Heart right ventricle (tissue), 16 donors: ENCODE data around the gene C1QC. TPM values are rescaled to one million over a fixed set of nuclear protein-coding genes. Genes with fewer than 3 reads are reported as not detected.

Experiments used
- ATAC-seq, 8 donors: fragments of 200-7000 bp; cut with Tn5 transposase; one replicate each; pipeline ENCODE4 v1.9.1; 2020; ENCODE audit warnings: mild to moderate bottlenecking in 8 of 8, moderate library complexity in 8 of 8, moderate number of reproducible peaks in 1 of 8
- DNase-seq, 2 donors: peaks; one replicate each; pipeline ENCODE4 v3.0.0-alpha.2; 2020
- H3K27ac ChIP-seq, 10 donors: fragments of 200-600 bp; sonication (generic) in 2 of 10; one replicate each; pipeline versions ENCODE4 v1.5.0 to v1.8.0; 2020 to 2022; ENCODE audit warnings: mild to moderate bottlenecking in 3 of 10
- H3K27me3 ChIP-seq, 7 donors: fragments of 200-600 bp; one replicate each; pipeline ENCODE4 v1.8.0; 2021 to 2022; ENCODE audit warnings: mild to moderate bottlenecking in 2 of 7
- H3K36me3 ChIP-seq, 9 donors: fragments of 200-600 bp; sonication (generic) in 1 of 9; one replicate each; pipeline versions ENCODE4 v1.5.0 to v1.8.0; 2020 to 2022; ENCODE audit warnings: mild to moderate bottlenecking in 2 of 9
- H3K4me1 ChIP-seq, 9 donors: fragments of 200-600 bp; sonication (generic) in 1 of 9; one replicate each; pipeline versions ENCODE4 v1.5.0 to v1.8.0; 2020 to 2022; ENCODE audit warnings: mild to moderate bottlenecking in 4 of 9
- H3K4me3 ChIP-seq, 10 donors: fragments of 200-600 bp; sonication (generic) in 2 of 10; one replicate each; pipeline versions ENCODE4 v1.5.0 to v1.8.0; 2020 to 2022; ENCODE audit warnings: mild to moderate bottlenecking in 7 of 10, moderate library complexity in 2 of 10
- H3K9me3 ChIP-seq, 11 donors: fragments of 200-600 bp in 10 of 11; sonication (generic) in 2 of 11; one replicate each; pipeline versions ENCODE4 v1.5.0 to v1.8.0; 2013 to 2022; ENCODE audit warnings: mild to moderate bottlenecking in 2 of 11, control low read depth in 1 of 11, moderate library complexity in 1 of 11
- WGBS, 2 donors: extraction: QIAGEN DNeasy Blood & Tissue Kit; methylation state at CpG; one replicate each; pipeline ENCODE4 v1.1.7; 2013; ENCODE audit warnings: inconsistent platforms in 1 of 2; 5-methylcytosine and 5-hydroxymethylcytosine counted together
- intact Hi-C, 10 donors: fragments of 100-400 bp; cut with DNase I; formaldehyde crosslinking; loops; one replicate each; pipeline versions ENCODE4 v1.11.1 to v1.14.2; 2022
- polyA plus RNA-seq, 2 donors: library from polyadenylated mRNA; stranded (reverse); fragments of 200-250 nt; gene quantifications; one replicate each; pipeline ENCODE4 v1.2.3, GENCODE V29; 2013
- total RNA-seq, 10 donors: library from RNA; stranded (reverse); fragmentation: NEBNext Ultra II Directional in 3 of 10; extraction: Animal tissue kit (Norgen Biotek cat#: 25700) in 3 of 10; gene quantifications; one replicate each; pipeline versions ENCODE4 v1.2.1 to v1.2.4, GENCODE V29; 2021 to 2023
- TF ChIP-seq, protein P1 (sequence below), 9 donors: fragments of 200-600 bp; sonication (generic) in 2 of 9; IDR thresholded peaks; one replicate each; pipeline versions ENCODE4 v1.5.0 to v1.8.0; 2021 to 2022; ENCODE audit warnings: antibody characterized with exemption in 9 of 9, mild to moderate bottlenecking in 5 of 9, moderate library complexity in 1 of 9
- donor health status: Arrhythmogenic right ventricular cardiomyopathy.
- donor health status: ischemic (EF 13 %, LVEDD 7.1; RV severe dilation, severe dysfunction).
- donor health status: healthy with polysubstance abuse.
- donor health status: DM: no; HTN: yes; CAD: no.
- donor health status: DM: no; HTN: no; CAD: no.
- donor health status: ischemic (EF 25% LVEDD 6.9; RV normal size, moderate dysfunction).
- donor health status: ischemic (EF 25% LVEDD 5.7; RV mildly dilated, moderate dysfunction).
- donor health status: healthy.
- donor health status: DM: yes; HTN: yes; CAD: no.
- donor health status: Ischemic cardiomyopathy.
- donor health status: ischemic (EF 35%, LVEDD 5.7; RV mildly dilated, moderate dysfunction).
- donor health status: nonischemic (EF 11% LVEDD 7.7; RV severe dilation, severe dysfunction).
- donor health status: DM: yes; HTN: yes; CAD: no.
- donor health status: PGD.
- donor health status: ischemic (EF 29% LVEDD 5.4; RV normal size, mild dysfunction).
- donor health status: nonischemic (EF 23%, LVEDD 6.1; RV moderate dilation, normal function).

The C1QC gene
- total and polyA plus RNA-seq, 12 donors, result 15.9 to 389 (median 27.8) TPM

DNA sequence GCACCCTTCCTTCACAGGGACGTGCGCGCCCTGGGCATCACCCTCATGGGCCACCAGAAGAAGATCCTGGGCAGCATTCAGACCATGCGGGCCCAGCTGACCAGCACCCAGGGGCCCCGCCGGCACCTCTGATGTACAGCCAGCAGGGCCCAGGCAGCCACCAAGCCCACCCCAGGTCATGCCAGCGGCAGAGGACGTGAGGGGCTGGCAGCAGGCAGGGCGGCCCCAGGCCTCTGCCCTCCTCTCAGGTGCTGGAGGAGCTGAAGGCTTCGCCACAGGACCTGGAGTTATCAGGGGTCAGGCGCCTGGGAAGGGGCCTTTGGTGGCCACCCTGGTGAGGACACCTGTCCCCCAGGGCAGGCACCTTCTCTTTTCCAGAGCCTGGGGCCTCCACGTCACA, 41.8 kb upstream of the C1QC start:
- WGBS, 2 donors, result 83 to 87% methylated on average over 12 of the region's 12 CpGs

DNA sequence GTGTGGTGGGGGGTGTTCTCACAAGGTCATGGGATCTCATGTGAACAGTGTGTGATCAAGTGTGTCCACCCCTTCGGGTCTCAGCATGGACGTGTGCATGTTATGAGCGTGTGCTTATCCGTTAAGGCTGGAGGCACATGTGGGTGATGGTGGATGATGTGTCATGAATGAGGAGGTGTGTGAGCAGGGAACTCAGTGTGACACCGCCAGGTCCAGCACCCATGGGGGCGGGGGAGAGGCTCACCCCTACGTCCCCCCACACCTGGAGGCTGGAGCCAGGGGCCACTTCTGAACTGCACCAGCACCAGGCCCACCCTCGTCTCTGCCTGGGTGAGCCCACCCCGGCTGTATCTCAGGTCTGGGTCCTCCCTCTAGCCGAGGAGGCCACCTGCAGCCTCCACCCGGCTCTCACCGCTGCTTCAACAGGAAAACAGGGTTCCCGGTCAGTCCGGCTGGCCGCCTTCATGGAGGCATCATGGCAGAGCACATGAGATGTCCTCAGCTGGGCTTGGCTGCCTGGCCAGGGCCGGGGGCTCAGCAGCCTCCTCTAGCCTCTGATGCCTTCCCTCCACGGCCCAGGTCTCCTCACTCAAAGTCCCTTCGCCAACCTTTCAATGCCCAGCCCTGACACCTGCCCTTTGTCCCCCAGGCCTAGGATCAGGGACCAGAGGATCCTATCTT, 41.2 kb upstream of the C1QC start:
- TF ChIP-seq, protein P1, sequence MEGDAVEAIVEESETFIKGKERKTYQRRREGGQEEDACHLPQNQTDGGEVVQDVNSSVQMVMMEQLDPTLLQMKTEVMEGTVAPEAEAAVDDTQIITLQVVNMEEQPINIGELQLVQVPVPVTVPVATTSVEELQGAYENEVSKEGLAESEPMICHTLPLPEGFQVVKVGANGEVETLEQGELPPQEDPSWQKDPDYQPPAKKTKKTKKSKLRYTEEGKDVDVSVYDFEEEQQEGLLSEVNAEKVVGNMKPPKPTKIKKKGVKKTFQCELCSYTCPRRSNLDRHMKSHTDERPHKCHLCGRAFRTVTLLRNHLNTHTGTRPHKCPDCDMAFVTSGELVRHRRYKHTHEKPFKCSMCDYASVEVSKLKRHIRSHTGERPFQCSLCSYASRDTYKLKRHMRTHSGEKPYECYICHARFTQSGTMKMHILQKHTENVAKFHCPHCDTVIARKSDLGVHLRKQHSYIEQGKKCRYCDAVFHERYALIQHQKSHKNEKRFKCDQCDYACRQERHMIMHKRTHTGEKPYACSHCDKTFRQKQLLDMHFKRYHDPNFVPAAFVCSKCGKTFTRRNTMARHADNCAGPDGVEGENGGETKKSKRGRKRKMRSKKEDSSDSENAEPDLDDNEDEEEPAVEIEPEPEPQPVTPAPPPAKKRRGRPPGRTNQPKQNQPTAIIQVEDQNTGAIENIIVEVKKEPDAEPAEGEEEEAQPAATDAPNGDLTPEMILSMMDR (IDR thresholded peaks at IDR 0.05), result no peak
- Histone ChIP-seq H3K36me3 (no peaks in the 10 kb centered on the region), H3K4me3 (no peak overlapping the region), H3K27me3 (peaks cover 0 to 92% (median 52%) of the 10 kb centered on the region in 7 donors), H3K9me3 (no peaks in the 10 kb centered on the region), H3K27ac (no peak overlapping the region), H3K4me1 (no peaks in the 10 kb centered on the region)
- WGBS, 2 donors, result 83 to 84% methylated on average over 18 of the region's 18 CpGs
- intact Hi-C loops, result no loop called here
- ATAC-seq, result no peak
- no peak for DNase-seq

More for the DNA sequence above, 41.8 kb upstream of the C1QC start:
- TF ChIP-seq, protein P1 (IDR thresholded peaks at IDR 0.05), result no peak
- intact Hi-C loops, result no loop called here
- ATAC-seq, result peak in 1 of 8 donors; percentile 25
- no peak for DNase-seq
- Histone ChIP-seq H3K36me3 (no peaks in the 10 kb centered on the region), H3K4me3 (no peak overlapping the region), H3K9me3 (no peaks in the 10 kb centered on the region), H3K27ac (no peak overlapping the region), H3K4me1 (no peaks in the 10 kb centered on the region), H3K27me3 (peaks cover 0 to 86% (median 51%) of the 10 kb centered on the region in 7 donors)

DNA sequence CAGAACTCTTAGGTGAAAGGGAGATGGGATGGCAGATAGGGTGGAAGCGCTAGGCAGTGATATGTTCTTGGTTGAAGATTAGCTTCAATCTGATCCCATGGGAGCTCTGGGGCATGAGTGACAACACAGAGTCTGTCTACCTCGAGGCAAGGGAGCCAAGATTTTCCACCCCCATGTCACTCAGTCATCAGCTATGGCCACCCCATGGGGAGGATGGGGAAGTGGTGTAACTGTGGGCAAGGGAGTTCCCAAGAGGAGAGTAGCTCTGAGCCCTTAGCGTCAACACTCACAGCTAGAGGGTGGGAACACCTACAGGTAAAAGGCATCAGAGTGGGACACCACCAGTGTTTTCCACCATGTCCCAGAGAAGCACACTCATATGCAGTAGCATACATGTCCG, 37.3 kb upstream of the C1QC start:
- TF ChIP-seq, protein P1 (IDR thresholded peaks at IDR 0.05), result no peak
- 54 to 59% methylated on average over 4 of the region's 4 CpGs for WGBS, 2 donors
- no peaks in the 10 kb centered on the region for H3K36me3 ChIP-seq
- H3K27ac ChIP-seq, result no peak overlapping the region
- ATAC-seq, result no peak
- intact Hi-C loops, result no loop called here
- H3K4me1 ChIP-seq, result no peaks in the 10 kb centered on the region
- peaks cover 0 to 96% (median 76%) of the 10 kb centered on the region in 7 donors for H3K27me3 ChIP-seq
- no peaks in the 10 kb centered on the region for H3K9me3 ChIP-seq
- DNase-seq, result no peak
- H3K4me3 ChIP-seq, result no peak overlapping the region

DNA sequence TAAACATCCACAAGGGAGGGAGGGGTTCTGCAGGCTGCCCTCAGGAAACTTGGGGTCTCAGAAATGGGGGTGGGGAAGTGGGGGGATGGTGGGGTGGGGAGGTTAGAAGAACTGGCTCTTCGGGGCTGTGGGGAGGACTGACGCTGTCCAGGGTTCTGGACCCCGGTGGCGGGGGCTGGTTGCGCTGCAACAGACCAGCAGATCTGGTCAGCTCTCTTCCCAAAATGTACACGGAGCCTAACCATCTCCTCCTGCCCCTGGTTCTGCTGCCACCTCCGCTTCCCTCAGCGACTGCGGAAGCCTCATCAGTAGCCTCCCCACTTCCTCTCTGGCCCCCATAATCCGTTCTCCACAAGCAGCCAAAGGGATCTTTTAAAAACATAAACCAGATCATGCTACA, 36.3 kb upstream of the C1QC start:
- WGBS, 2 donors, result 4 to 8% methylated on average over 10 of the region's 10 CpGs
- intact Hi-C loops, result no loop called here
- Histone ChIP-seq H3K27me3 (peaks cover 0 to 96% (median 78%) of the 10 kb centered on the region in 7 donors), H3K4me1 (no peaks in the 10 kb centered on the region), H3K36me3 (no peaks in the 10 kb centered on the region), H3K27ac (no peak overlapping the region), H3K4me3 (no peak overlapping the region), H3K9me3 (no peaks in the 10 kb centered on the region)
- no peak for DNase-seq
- ATAC-seq, result peak in 1 of 8 donors; percentile 25
- TF ChIP-seq, protein P1 (IDR thresholded peaks at IDR 0.05), result no peak
